Liver (tissue), 9 donors: ENCODE measurements around the gene OCA2. TPM values are rescaled to one million over a fixed set of nuclear protein-coding genes. Genes with fewer than 3 reads are reported as not detected.
A peak's percentile ranks its signal among the peaks of the same experiment; 100 is the strongest.

Experiments used
- DNase-seq: peaks from one replicate; pipeline ENCODE4 v3.0.0-alpha.2; 2017; ENCODE audit warnings: low spot score
- H3K27ac ChIP-seq, 2 donors: one replicate each; pipeline ENCODE4 v1.7.0; 2013; ENCODE audit warnings: inconsistent platforms in 2 of 2, low read length in 2 of 2, control low read depth in 1 of 2, low read depth in 1 of 2, mild to moderate bottlenecking in 1 of 2
- H3K27me3 ChIP-seq, 4 donors: one replicate each; pipeline versions ENCODE4 v1.6.1 to v1.7.0; 2013; ENCODE audit warnings: low read length in 3 of 4, inconsistent platforms in 1 of 4, mild to moderate bottlenecking in 1 of 4, moderate library complexity in 1 of 4; ENCODE audit not compliant: control insufficient read depth in 4 of 4, insufficient read depth in 4 of 4
- H3K36me3 ChIP-seq, 4 donors: one replicate each; pipeline versions ENCODE4 v1.6.1 to v1.7.0; 2013; ENCODE audit warnings: low read length in 3 of 4, mild to moderate bottlenecking in 3 of 4, low read depth in 1 of 4, moderate library complexity in 1 of 4; ENCODE audit not compliant: control insufficient read depth in 4 of 4, insufficient read depth in 3 of 4
- H3K4me1 ChIP-seq, 4 donors: one replicate each; pipeline versions ENCODE4 v1.6.1 to v1.7.0; 2013; ENCODE audit warnings: low read length in 3 of 4, mild to moderate bottlenecking in 3 of 4, moderate library complexity in 1 of 4; ENCODE audit not compliant: control insufficient read depth in 4 of 4, insufficient read depth in 4 of 4
- H3K4me3 ChIP-seq, 3 donors: one replicate each; pipeline versions ENCODE4 v1.6.1 to v1.7.0; 2013; ENCODE audit warnings: low read length in 3 of 3, control low read depth in 1 of 3, low read depth in 1 of 3, mild to moderate bottlenecking in 1 of 3
- H3K9ac ChIP-seq, 2 donors: one replicate each; pipeline ENCODE4 v1.7.0; 2013; ENCODE audit warnings: low read length in 2 of 2, mild to moderate bottlenecking in 2 of 2, moderate library complexity in 2 of 2, control low read depth in 1 of 2, low read depth in 1 of 2
- H3K9me3 ChIP-seq, 4 donors: one replicate each; pipeline versions ENCODE4 v1.6.1 to v1.7.0; 2013; ENCODE audit warnings: low read length in 3 of 4; ENCODE audit not compliant: control insufficient read depth in 4 of 4
- CTCF ChIP-seq: fragments of 150-350 bp; IDR thresholded peaks from 2 replicates; pipeline ENCODE4 v1.5.1; 2017; ENCODE audit warnings: improper control_type of control experiment, low read depth, low read length; ENCODE audit not compliant: missing input control
- EGR1 ChIP-seq, 2 donors: IDR thresholded peaks; 2 replicates each; pipeline ENCODE4 v1.6.1; 2016 to 2018; ENCODE audit warnings: antibody characterized with exemption in 2 of 2, low read depth in 2 of 2
- FOXA1 ChIP-seq: IDR thresholded peaks from 2 replicates; pipeline ENCODE4 v1.6.1; 2016; ENCODE audit warnings: antibody characterized with exemption
- FOXA2 ChIP-seq: IDR thresholded peaks from 2 replicates; pipeline ENCODE4 v1.6.1; 2016; ENCODE audit warnings: antibody characterized with exemption
- GABPA ChIP-seq, 2 donors: IDR thresholded peaks in 1 of 2; conservative IDR thresholded peaks in 1 of 2; 2 replicates each; pipeline ENCODE4 v1.6.1; 2016; ENCODE audit warnings: antibody characterized with exemption in 2 of 2, mild to moderate bottlenecking in 1 of 2, moderate library complexity in 1 of 2
- HNF4A ChIP-seq, 2 donors: conservative IDR thresholded peaks; 2 replicates each; pipeline ENCODE4 v1.6.1; 2016; ENCODE audit warnings: antibody characterized with exemption in 2 of 2, mild to moderate bottlenecking in 2 of 2
- HNF4G ChIP-seq: IDR thresholded peaks from 2 replicates; pipeline ENCODE4 v1.6.1; 2016; ENCODE audit warnings: antibody characterized with exemption
- JUND ChIP-seq, 2 donors: IDR thresholded peaks; 2 replicates each; pipeline ENCODE4 v1.6.1; 2016; ENCODE audit warnings: antibody characterized with exemption in 2 of 2
- MAX ChIP-seq: IDR thresholded peaks from 2 replicates; pipeline ENCODE4 v1.6.1; 2016; ENCODE audit warnings: antibody characterized with exemption
- NR2F2 ChIP-seq: IDR thresholded peaks from 2 replicates; pipeline ENCODE4 v1.6.1; 2016; ENCODE audit warnings: antibody characterized with exemption
- RAD21 ChIP-seq, 2 donors: IDR thresholded peaks; 2 replicates each; pipeline ENCODE4 v1.6.1; 2016; ENCODE audit warnings: antibody characterized with exemption in 2 of 2, mild to moderate bottlenecking in 2 of 2
- REST ChIP-seq: IDR thresholded peaks from 2 replicates; pipeline ENCODE4 v1.6.1; 2016; ENCODE audit warnings: antibody characterized with exemption, mild to moderate bottlenecking
- RXRA ChIP-seq, 2 donors: IDR thresholded peaks; 2 replicates each; pipeline ENCODE4 v1.6.1; 2017 to 2018; ENCODE audit warnings: antibody characterized with exemption in 2 of 2, mild to moderate bottlenecking in 1 of 2
- SP1 ChIP-seq: IDR thresholded peaks from 2 replicates; pipeline ENCODE4 v1.6.1; 2018; ENCODE audit warnings: antibody characterized with exemption, mild to moderate bottlenecking
- TAF1 ChIP-seq: conservative IDR thresholded peaks from 2 replicates; pipeline ENCODE4 v1.6.1; 2016; ENCODE audit warnings: antibody characterized with exemption, mild to moderate bottlenecking
- YY1 ChIP-seq: IDR thresholded peaks from 2 replicates; pipeline ENCODE4 v1.6.1; 2016; ENCODE audit warnings: antibody characterized with exemption, mild to moderate bottlenecking
- WGBS: extraction: QIAGEN DNeasy Blood & Tissue Kit; methylation state at CpG from one replicate; pipeline ENCODE4 v1.1.7; 2013; 5-methylcytosine and 5-hydroxymethylcytosine counted together
- polyA plus RNA-seq, 2 donors: library from polyadenylated mRNA; stranded (reverse) in 1 of 2; unstranded in 1 of 2; fragments of 200-250 nt in 1 of 2; fragments of >200 nt in 1 of 2; fragmentation: Nextera tagmentation in 1 of 2; extraction: Ambion mirVana in 1 of 2; gene quantifications; one replicate each; pipeline versions ENCODE4 v1.2.1 to v1.2.3, GENCODE V29; 2013 to 2015
- total RNA-seq, 2 donors: library from RNA; depleted of rRNA; stranded (reverse); fragments of >200 nt; gene quantifications; one replicate each; pipeline ENCODE4 v1.2.3, GENCODE V29; 2014
- TF ChIP-seq, protein P1 (sequence below): IDR thresholded peaks from 2 replicates; pipeline ENCODE4 v1.6.1; 2016; ENCODE audit warnings: antibody characterized with exemption
- donor health status: healthy.
- donor health status: healthy.
- donor health status: healthy.
- donor health status: healthy.
- donor health status: healthy.

OCA2 gene
- total and polyA plus RNA-seq, 4 donors: 0.02 to 0.56 (median 0.15) TPM

DNA sequence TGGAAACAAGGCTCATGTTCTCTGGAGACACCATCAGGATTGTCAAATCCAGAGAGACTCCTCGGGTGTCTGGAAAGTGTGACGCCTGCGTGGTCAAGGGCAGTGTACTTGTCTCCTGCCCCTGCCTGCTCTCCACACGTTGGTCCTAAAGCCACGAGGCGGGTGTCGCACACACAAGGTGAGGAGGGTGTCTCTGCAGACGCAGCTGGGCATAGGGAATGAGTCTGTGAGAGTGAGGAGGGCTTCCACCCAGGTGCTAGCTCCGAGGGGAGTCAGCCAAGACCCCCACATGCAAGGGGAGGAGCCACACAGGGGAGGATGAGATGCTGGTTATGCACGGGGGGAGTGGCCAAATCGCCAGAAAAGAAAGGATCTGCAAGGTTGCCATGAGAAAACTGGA, 27.9 kb upstream of the OCA2 start:
- DNase-seq: no peak
- Histone ChIP-seq H3K27ac (no peak overlapping the region), H3K9ac (no peak overlapping the region), H3K4me3 (no peak overlapping the region), H3K4me1 (no peaks in the 10 kb centered on the region), H3K9me3 (no peaks in the 10 kb centered on the region), H3K36me3 (peaks cover 2 to 37% (median 18%) of the 10 kb centered on the region in 4 donors), H3K27me3 (no peaks in the 10 kb centered on the region)
- 81% methylated on average over 11 of the region's 11 CpGs for WGBS
- TF ChIP-seq RXRA (IDR thresholded peaks at IDR 0.05): no peak
- no peak for TF ChIP-seq EGR1 (IDR thresholded peaks at IDR 0.05; ENCODE audit: low read depth in 2 of 2)
- TF ChIP-seq CTCF: no peak
- no peak for TF ChIP-seq NR2F2
- TF ChIP-seq FOXA2: no peak
- TF ChIP-seq, protein P1, sequence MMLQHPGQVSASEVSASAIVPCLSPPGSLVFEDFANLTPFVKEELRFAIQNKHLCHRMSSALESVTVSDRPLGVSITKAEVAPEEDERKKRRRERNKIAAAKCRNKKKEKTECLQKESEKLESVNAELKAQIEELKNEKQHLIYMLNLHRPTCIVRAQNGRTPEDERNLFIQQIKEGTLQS: no peak
- no peak for TF ChIP-seq YY1
- TF ChIP-seq RAD21 (IDR thresholded peaks at IDR 0.05): no peak

GRCh38 chr15:28125673-28126651, 26.8 kb upstream of the OCA2 start:
- DNase-seq: no peak
- Histone ChIP-seq H3K27me3 (no peaks in the 10 kb centered on the region), H3K4me3 (no peak overlapping the region), H3K9ac (no peak overlapping the region), H3K4me1 (no peaks in the 10 kb centered on the region), H3K9me3 (no peaks in the 10 kb centered on the region), H3K36me3 (peaks cover 2 to 33% (median 13%) of the 10 kb centered on the region in 4 donors), H3K27ac (no peak overlapping the region)
- WGBS: 73% methylated on average over 17 of the region's 17 CpGs
- TF ChIP-seq EGR1 (IDR thresholded peaks at IDR 0.05; ENCODE audit: low read depth in 2 of 2) (no peak), CTCF (peak; percentile 52), RAD21 (IDR thresholded peaks at IDR 0.05) (peak; percentile 49 to 65), FOXA1 (no peak)

DNA sequence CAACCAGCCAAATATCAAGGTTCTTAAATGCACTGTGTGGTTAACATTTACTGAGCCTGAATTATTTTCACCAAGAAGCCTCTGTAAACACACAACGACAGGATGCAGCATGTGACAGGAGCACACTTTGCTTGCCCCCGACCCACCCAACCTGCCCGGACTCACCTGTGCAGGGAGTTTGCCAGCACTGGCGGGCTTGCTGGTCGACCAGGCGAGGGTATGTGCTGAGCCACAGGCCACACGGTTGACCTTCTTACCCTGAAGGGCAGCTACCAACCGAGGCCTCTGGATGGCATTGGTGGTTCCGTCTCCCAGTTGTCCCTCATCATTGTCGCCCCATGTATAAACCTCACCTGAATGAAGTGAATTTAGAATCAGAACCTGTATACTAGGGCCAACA, 25.7 kb upstream of the OCA2 start:
- DNase-seq: no peak
- 96% methylated on average over 10 of the region's 10 CpGs for WGBS
- no peaks in the 10 kb centered on the region for H3K27me3 ChIP-seq
- no peak overlapping the region for H3K9ac ChIP-seq
- H3K27ac ChIP-seq: no peak overlapping the region
- H3K36me3 ChIP-seq: peaks cover 2 to 37% (median 17%) of the 10 kb centered on the region in 4 donors
- H3K4me3 ChIP-seq: no peak overlapping the region
- no peak for TF ChIP-seq RXRA (IDR thresholded peaks at IDR 0.05)
- no peak for TF ChIP-seq NR2F2
- TF ChIP-seq JUND (IDR thresholded peaks at IDR 0.05): no peak
- no peak for TF ChIP-seq HNF4G
- TF ChIP-seq, protein P1: no peak
- no peak for TF ChIP-seq MAX
- no peak for TF ChIP-seq GABPA (IDR thresholded peaks at IDR 0.05 in 1 of 2, conservative IDR thresholded peaks at IDR 0.05 in 1 of 2)
- TF ChIP-seq FOXA2: no peak
- TF ChIP-seq HNF4A (conservative IDR thresholded peaks at IDR 0.05): no peak
- no peak for TF ChIP-seq TAF1
- TF ChIP-seq REST: no peak
- TF ChIP-seq FOXA1: no peak
- no peak for TF ChIP-seq RAD21 (IDR thresholded peaks at IDR 0.05)
- TF ChIP-seq EGR1 (IDR thresholded peaks at IDR 0.05; ENCODE audit: low read depth in 2 of 2): no peak
- no peak for TF ChIP-seq SP1
- no peak for TF ChIP-seq YY1
- H3K4me1 ChIP-seq: no peaks in the 10 kb centered on the region
- H3K9me3 ChIP-seq: no peaks in the 10 kb centered on the region
